ENCODE data around the gene ZMYND15. TPM values are rescaled to one million over a fixed set of nuclear protein-coding genes. Genes with fewer than 3 reads are reported as not detected.

The ZMYND15 gene
- total RNA-seq, 1 donor from 2014 or later, result not detected

- DNase-seq (ENCODE audit: low spot score), result no peak
- Mint-ChIP-seq H3K36me3 (ENCODE audit: low read depth, unreplicated experiment) (no peaks in the 10 kb centered on the region), H3K27ac (ENCODE audit: unreplicated experiment) (peak overlapping the region; percentile 42), H3K4me1 (ENCODE audit: unreplicated experiment) (peaks cover 9% of the 10 kb centered on the region), H3K27me3 (ENCODE audit: unreplicated experiment) (peaks cover 28% of the 10 kb centered on the region), H3K4me3 (ENCODE audit: unreplicated experiment) (peak overlapping the region; percentile 85), H3K9me3 (ENCODE audit: unreplicated experiment) (no peaks in the 10 kb centered on the region)
- TF ChIP-seq CTCF (IDR thresholded peaks at IDR 0.05; ENCODE audit: unreplicated experiment), result no peak
Observed at GRCh38 chr17:4738136-4739121, 1.2 kb upstream of the ZMYND15 start.

GRCh38 chr17:4740025-4740351 lies 355 bp downstream of the ZMYND15 start:
- H3K36me3 Mint-ChIP-seq (ENCODE audit: low read depth, unreplicated experiment), result no peaks in the 10 kb centered on the region
- H3K27me3 Mint-ChIP-seq (ENCODE audit: unreplicated experiment), result peaks cover 26% of the 10 kb centered on the region
- peak overlapping the region; percentile 26 for H3K27ac Mint-ChIP-seq (ENCODE audit: unreplicated experiment)
- H3K9me3 Mint-ChIP-seq (ENCODE audit: unreplicated experiment), result no peaks in the 10 kb centered on the region
- peak overlapping the region; percentile 86 for H3K4me3 Mint-ChIP-seq (ENCODE audit: unreplicated experiment)
- TF ChIP-seq CTCF (IDR thresholded peaks at IDR 0.05; ENCODE audit: unreplicated experiment), result no peak
- H3K4me1 Mint-ChIP-seq (ENCODE audit: unreplicated experiment), result peaks cover 9% of the 10 kb centered on the region
- no peak for DNase-seq (ENCODE audit: low spot score)

- DNase-seq (ENCODE audit: low spot score), result no peak
- H3K36me3 Mint-ChIP-seq (ENCODE audit: low read depth, unreplicated experiment), result no peaks in the 10 kb centered on the region
- H3K9me3 Mint-ChIP-seq (ENCODE audit: unreplicated experiment), result no peaks in the 10 kb centered on the region
- TF ChIP-seq CTCF (IDR thresholded peaks at IDR 0.05; ENCODE audit: unreplicated experiment), result no peak
- peaks cover 13% of the 10 kb centered on the region for H3K4me1 Mint-ChIP-seq (ENCODE audit: unreplicated experiment)
- H3K27me3 Mint-ChIP-seq (ENCODE audit: unreplicated experiment), result peaks cover 28% of the 10 kb centered on the region
- H3K4me3 Mint-ChIP-seq (ENCODE audit: unreplicated experiment), result peak overlapping the region; percentile 86
- no peak overlapping the region for H3K27ac Mint-ChIP-seq (ENCODE audit: unreplicated experiment)
Observed at GRCh38 chr17:4740584-4740983, 951 bp downstream of the ZMYND15 start.

- peaks cover 13% of the 10 kb centered on the region for H3K4me1 Mint-ChIP-seq (ENCODE audit: unreplicated experiment)
- H3K36me3 Mint-ChIP-seq (ENCODE audit: low read depth, unreplicated experiment), result no peaks in the 10 kb centered on the region
- no peak overlapping the region for H3K27ac Mint-ChIP-seq (ENCODE audit: unreplicated experiment)
- no peak for DNase-seq (ENCODE audit: low spot score)
- H3K27me3 Mint-ChIP-seq (ENCODE audit: unreplicated experiment), result peaks cover 29% of the 10 kb centered on the region
- TF ChIP-seq CTCF (IDR thresholded peaks at IDR 0.05; ENCODE audit: unreplicated experiment), result no peak
- H3K9me3 Mint-ChIP-seq (ENCODE audit: unreplicated experiment), result no peaks in the 10 kb centered on the region
- H3K4me3 Mint-ChIP-seq (ENCODE audit: unreplicated experiment), result no peak overlapping the region
Observed at GRCh38 chr17:4741544-4741943, 1.9 kb downstream of the ZMYND15 start.

- H3K9me3 Mint-ChIP-seq (ENCODE audit: unreplicated experiment), result no peaks in the 10 kb centered on the region
- no peak for DNase-seq (ENCODE audit: low spot score)
- no peak overlapping the region for H3K27ac Mint-ChIP-seq (ENCODE audit: unreplicated experiment)
- H3K4me1 Mint-ChIP-seq (ENCODE audit: unreplicated experiment), result peaks cover 13% of the 10 kb centered on the region
- no peak overlapping the region for H3K4me3 Mint-ChIP-seq (ENCODE audit: unreplicated experiment)
- H3K27me3 Mint-ChIP-seq (ENCODE audit: unreplicated experiment), result peaks cover 31% of the 10 kb centered on the region
- no peak for TF ChIP-seq CTCF (IDR thresholded peaks at IDR 0.05; ENCODE audit: unreplicated experiment)
- H3K36me3 Mint-ChIP-seq (ENCODE audit: low read depth, unreplicated experiment), result no peaks in the 10 kb centered on the region
Observed at GRCh38 chr17:4742133-4742532, 2.5 kb downstream of the ZMYND15 start.
